ENCODE data around the gene C3orf49.

C3orf49 gene

GRCh38 chr3:63819151-63819398, at the start of gene C3orf49:
Gene C3orf49 (plus strand): TSS chr3:63819299. CDS start chr3:63819472, 173 bp downstream.
- no peak for DNase-seq

GRCh38 chr3:63774781-63775180, 44.3 kb upstream of the C3orf49 start:
- DNase-seq: no peak

GRCh38 chr3:63779227-63779626, 39.9 kb upstream of the C3orf49 start:
- DNase-seq: no peak

- no peak for DNase-seq
Measured at GRCh38 chr3:63791974-63792373, 27.1 kb upstream of the C3orf49 start.

- no peak for DNase-seq
Measured at GRCh38 chr3:63795438-63795837, 23.7 kb upstream of the C3orf49 start.

GRCh38 chr3:63798544-63798943, 20.6 kb upstream of the C3orf49 start:
- DNase-seq: no peak

- DNase-seq: no peak
Measured at GRCh38 chr3:63798949-63799348, 20.1 kb upstream of the C3orf49 start.

GRCh38 chr3:63800097-63800496, 19.0 kb upstream of the C3orf49 start:
- no peak for DNase-seq

GRCh38 chr3:63803911-63804310, 15.2 kb upstream of the C3orf49 start:
- no peak for DNase-seq

- DNase-seq: no peak
Measured at GRCh38 chr3:63807961-63808565, 11.0 kb upstream of the C3orf49 start.

GRCh38 chr3:63808633-63809032, 10.5 kb upstream of the C3orf49 start:
- no peak for DNase-seq

- DNase-seq: no peak
Measured at GRCh38 chr3:63809607-63810006, 9.5 kb upstream of the C3orf49 start.

- no peak for DNase-seq
Measured at GRCh38 chr3:63814237-63814636, 4.9 kb upstream of the C3orf49 start.

- DNase-seq: no peak
Measured at GRCh38 chr3:63817225-63817624, 1.9 kb upstream of the C3orf49 start.

GRCh38 chr3:63818282-63819150, 583 bp upstream of the C3orf49 start:
- no peak for DNase-seq

- DNase-seq: no peak
Measured at GRCh38 chr3:63824309-63824708, 5.2 kb downstream of the C3orf49 start.

GRCh38 chr3:63830526-63830925, 11.4 kb downstream of the C3orf49 start:
- no peak for DNase-seq

- no peak for DNase-seq
Measured at GRCh38 chr3:63832395-63832794, 13.3 kb downstream of the C3orf49 start.

GRCh38 chr3:63841704-63842103, 22.6 kb downstream of the C3orf49 start:
- no peak for DNase-seq

- DNase-seq: no peak
Measured at GRCh38 chr3:63842127-63842526, 23.0 kb downstream of the C3orf49 start.

- no peak for DNase-seq
Measured at GRCh38 chr3:63845215-63845614, 26.1 kb downstream of the C3orf49 start.

GRCh38 chr3:63847718-63848450, 28.8 kb downstream of the C3orf49 start:
- DNase-seq: no peak

GRCh38 chr3:63849175-63849574, 30.1 kb downstream of the C3orf49 start:
- no peak for DNase-seq

- no peak for DNase-seq
Measured at GRCh38 chr3:63851287-63851686, 32.2 kb downstream of the C3orf49 start.
